Spleen (tissue), 11 donors: ENCODE data around the gene FITM1. TPM values are rescaled to one million over a fixed set of nuclear protein-coding genes. Genes with fewer than 3 reads are reported as not detected.

Source experiments
- DNase-seq: peaks from one replicate; pipeline ENCODE4 v3.0.0-alpha.2; 2020
- H3K27ac ChIP-seq, 8 donors: fragments of 200-600 bp; sonication (generic) in 7 of 8; 1 replicate in 4 of 8; 2 replicates in 4 of 8; pipeline versions ENCODE4 v1.5.0 to v1.8.0; 2016 to 2021; ENCODE audit warnings: inconsistent platforms in 4 of 8, mild to moderate bottlenecking in 4 of 8, moderate library complexity in 1 of 8
- H3K27me3 ChIP-seq, 7 donors: fragments of 200-600 bp; sonication (generic) in 6 of 7; replicated peaks in 1 of 7; 1 replicate in 4 of 7; 2 replicates in 3 of 7; pipeline versions ENCODE4 v1.5.0 to v1.8.0; 2016 to 2021; ENCODE audit warnings: inconsistent platforms in 3 of 7, mild to moderate bottlenecking in 1 of 7
- H3K36me3 ChIP-seq, 6 donors: fragments of 200-600 bp; sonication (generic) in 5 of 6; 1 replicate in 4 of 6; 2 replicates in 2 of 6; pipeline versions ENCODE4 v1.5.0 to v1.8.0; 2016 to 2021; ENCODE audit warnings: inconsistent platforms in 2 of 6
- H3K4me1 ChIP-seq, 6 donors: fragments of 200-600 bp; sonication (generic) in 5 of 6; 1 replicate in 3 of 6; 2 replicates in 3 of 6; pipeline versions ENCODE4 v1.5.0 to v1.8.0; 2016 to 2021; ENCODE audit warnings: inconsistent platforms in 3 of 6
- H3K4me3 ChIP-seq, 8 donors: fragments of 200-600 bp; sonication (generic) in 7 of 8; 1 replicate in 4 of 8; 2 replicates in 4 of 8; pipeline versions ENCODE4 v1.5.0 to v1.8.0; 2016 to 2021; ENCODE audit warnings: inconsistent platforms in 4 of 8, mild to moderate bottlenecking in 4 of 8, moderate library complexity in 2 of 8
- H3K9me3 ChIP-seq, 8 donors: fragments of 200-600 bp; sonication (generic) in 7 of 8; 1 replicate in 4 of 8; 2 replicates in 4 of 8; pipeline versions ENCODE4 v1.5.0 to v1.8.0; 2016 to 2021; ENCODE audit warnings: inconsistent platforms in 4 of 8
- POLR2A ChIP-seq, 3 donors: fragments of 450-650 bp; IDR thresholded peaks; one replicate each; pipeline ENCODE4 v1.5.1; 2017; ENCODE audit warnings: antibody characterized with exemption in 3 of 3, mild to moderate bottlenecking in 1 of 3
- POLR2AphosphoS5 ChIP-seq, 3 donors: sonication (generic); formaldehyde crosslinking; IDR thresholded peaks; one replicate each; pipeline ENCODE4 v1.5.1; 2017; ENCODE audit warnings: antibody characterized with exemption in 3 of 3
- WGBS, 5 donors: extraction: QIAGEN DNeasy Blood & Tissue Kit in 3 of 5; methylation state at CpG; one replicate each; pipeline versions ENCODE4 v1.1.5 to v1.1.7; 2013 to 2018; 5-methylcytosine and 5-hydroxymethylcytosine counted together
- intact Hi-C: fragments of 100-400 bp; cut with DNase I; formaldehyde crosslinking; loops from one replicate; pipeline ENCODE4 v1.15.0; 2023; ENCODE audit warnings: low total_unique reads
- polyA plus RNA-seq, 3 donors: library from polyadenylated mRNA; stranded (reverse); fragments of 200-250 nt; gene quantifications; one replicate each; pipeline ENCODE4 v1.2.1, GENCODE V29; 2013
- total RNA-seq, 7 donors: library from RNA; depleted of rRNA in 3 of 7; stranded (reverse); fragments of >200 nt in 3 of 7; fragmentation: NEBNext Ultra II Directional in 4 of 7; extraction: Animal tissue kit (Norgen Biotek cat#: 25700) in 4 of 7; gene quantifications; one replicate each; pipeline versions ENCODE4 v1.1.0 to v1.2.1, GENCODE V29; 2016 to 2021
- TF ChIP-seq, protein P1 (sequence below), 11 experiments: fragments of 200-600 bp in 7 of 11; fragments of 450-650 bp in 4 of 11; sonication (generic) in 4 of 11; IDR thresholded peaks in 8 of 11; conservative IDR thresholded peaks in 3 of 11; 1 replicate in 7 of 11; 2 replicates in 4 of 11; pipeline versions ENCODE4 v1.4.0 to v1.8.0; 2016 to 2021; ENCODE audit warnings: antibody characterized with exemption in 11 of 11, inconsistent platforms in 4 of 11, mild to moderate bottlenecking in 1 of 11
- donor health status: healthy with polysubstance abuse.
- donor health status: DM: no; HTN: no; CAD: no; lungs with moderate emphysema.
- donor health status: DM: no; HTN: no; CAD: no.
- donor health status: Bipolar disorder and iron deficiency.
- donor health status: healthy.
- donor health status: DM: no; HTN: no; CAD: no.
- donor health status: DM: yes; HTN: yes; CAD: no.

Gene FITM1
- total and polyA plus RNA-seq, 10 donors = 3.7 to 12.9 (median 8.7) TPM

DNA sequence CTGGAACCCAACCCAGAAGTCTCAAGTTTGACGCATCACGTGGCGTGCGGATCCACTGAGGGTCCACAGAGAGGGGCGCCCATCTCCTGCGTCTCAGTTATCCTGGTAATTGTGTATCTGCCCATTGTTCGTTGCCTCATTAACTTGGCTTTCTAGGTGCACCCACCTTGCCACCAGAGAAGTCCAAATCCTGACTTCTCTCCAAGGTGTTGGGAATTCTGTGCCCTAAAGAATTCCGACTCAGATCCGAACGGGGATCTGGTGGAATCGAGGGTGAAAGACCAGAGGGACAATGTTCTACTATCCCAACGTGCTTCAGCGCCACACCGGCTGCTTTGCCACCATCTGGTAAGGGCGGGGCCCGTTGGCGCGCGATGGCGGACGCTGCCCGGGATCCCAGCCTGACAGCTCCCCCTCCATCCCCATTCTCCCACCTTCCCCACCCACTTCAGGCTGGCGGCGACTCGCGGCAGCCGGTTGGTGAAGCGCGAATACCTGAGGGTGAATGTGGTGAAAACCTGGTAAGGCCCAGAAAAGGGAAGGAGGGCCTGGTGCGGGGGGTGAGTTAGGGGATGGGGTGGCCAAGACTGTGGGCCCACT, 41.9 kb downstream of the FITM1 start:
- Histone ChIP-seq H3K4me1 (peaks cover 6 to 45% (median 28%) of the 10 kb centered on the region in 6 donors), H3K36me3 (peaks cover 0 to 86% (median 48%) of the 10 kb centered on the region in 6 donors), H3K9me3 (no peaks in the 10 kb centered on the region), H3K27ac (peak overlapping the region in 5 of 8 donors; percentile 54 to 77 (median 67)), H3K4me3 (peak overlapping the region; percentile 34 to 72 (median 49)), H3K27me3 (no peaks in the 10 kb centered on the region)
- no peak for DNase-seq
- intact Hi-C loops = no loop called here
- no peak for TF ChIP-seq POLR2AphosphoS5 (IDR thresholded peaks at IDR 0.05)
- TF ChIP-seq, protein P1, sequence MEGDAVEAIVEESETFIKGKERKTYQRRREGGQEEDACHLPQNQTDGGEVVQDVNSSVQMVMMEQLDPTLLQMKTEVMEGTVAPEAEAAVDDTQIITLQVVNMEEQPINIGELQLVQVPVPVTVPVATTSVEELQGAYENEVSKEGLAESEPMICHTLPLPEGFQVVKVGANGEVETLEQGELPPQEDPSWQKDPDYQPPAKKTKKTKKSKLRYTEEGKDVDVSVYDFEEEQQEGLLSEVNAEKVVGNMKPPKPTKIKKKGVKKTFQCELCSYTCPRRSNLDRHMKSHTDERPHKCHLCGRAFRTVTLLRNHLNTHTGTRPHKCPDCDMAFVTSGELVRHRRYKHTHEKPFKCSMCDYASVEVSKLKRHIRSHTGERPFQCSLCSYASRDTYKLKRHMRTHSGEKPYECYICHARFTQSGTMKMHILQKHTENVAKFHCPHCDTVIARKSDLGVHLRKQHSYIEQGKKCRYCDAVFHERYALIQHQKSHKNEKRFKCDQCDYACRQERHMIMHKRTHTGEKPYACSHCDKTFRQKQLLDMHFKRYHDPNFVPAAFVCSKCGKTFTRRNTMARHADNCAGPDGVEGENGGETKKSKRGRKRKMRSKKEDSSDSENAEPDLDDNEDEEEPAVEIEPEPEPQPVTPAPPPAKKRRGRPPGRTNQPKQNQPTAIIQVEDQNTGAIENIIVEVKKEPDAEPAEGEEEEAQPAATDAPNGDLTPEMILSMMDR (IDR thresholded peaks at IDR 0.05 in 8 of 11, conservative IDR thresholded peaks at IDR 0.05 in 3 of 11) = no peak
- TF ChIP-seq POLR2A (IDR thresholded peaks at IDR 0.05) = no peak
- WGBS, 5 donors = 22 to 32% (median 30%) methylated on average over 26 to 30 of the region's 30 CpGs

DNA sequence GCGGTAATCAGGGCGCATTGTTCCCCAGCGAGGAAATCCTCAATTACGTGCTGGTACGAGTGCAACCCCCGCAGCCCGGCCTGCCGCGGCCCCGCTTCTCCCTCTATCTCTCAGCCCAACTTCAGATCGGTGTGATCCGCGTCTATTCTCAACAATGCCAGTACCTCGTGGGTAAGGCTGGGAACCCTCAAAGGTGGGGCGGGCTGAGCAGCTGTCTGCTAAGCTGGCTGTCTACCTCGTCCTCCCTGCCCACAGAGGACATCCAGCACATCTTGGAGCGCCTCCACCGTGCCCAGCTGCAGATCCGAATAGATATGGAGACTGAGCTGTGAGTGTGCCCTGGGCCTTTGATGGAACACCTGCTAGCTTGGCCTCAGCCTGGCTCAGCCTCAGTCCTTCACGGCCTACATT, 42.4 kb downstream of the FITM1 start:
- H3K36me3 ChIP-seq = peaks cover 0 to 86% (median 51%) of the 10 kb centered on the region in 6 donors

DNA sequence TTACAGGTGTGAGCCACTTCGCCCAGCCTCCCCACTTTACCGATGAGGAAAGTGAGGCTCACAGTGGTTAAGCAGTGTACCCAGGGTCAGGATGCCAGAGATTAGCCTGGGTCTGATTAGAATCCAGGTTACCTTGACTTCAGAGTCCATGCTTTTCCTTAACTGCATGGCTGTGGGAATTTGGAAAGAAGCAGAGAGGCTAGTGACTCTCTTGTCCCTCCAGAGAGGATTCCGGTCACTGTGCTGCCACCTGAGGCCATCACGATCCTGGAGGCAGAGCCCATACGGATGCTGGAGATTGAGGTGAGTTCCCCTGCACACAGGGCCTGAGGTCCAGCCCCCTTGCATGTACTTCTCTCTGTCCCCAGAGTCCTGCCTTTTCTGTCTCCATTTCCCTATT, 46.1 kb downstream of the FITM1 start:
- WGBS, 5 donors = 89 to 97% (median 94%) methylated on average over 5 of the region's 5 CpGs
- TF ChIP-seq POLR2AphosphoS5 (IDR thresholded peaks at IDR 0.05) = peak in 1 of 3 donors; percentile 18
- TF ChIP-seq, protein P1 (IDR thresholded peaks at IDR 0.05 in 8 of 11, conservative IDR thresholded peaks at IDR 0.05 in 3 of 11) = no peak
- H3K27me3 ChIP-seq = no peaks in the 10 kb centered on the region
- H3K9me3 ChIP-seq = no peaks in the 10 kb centered on the region
- DNase-seq = no peak
- no peak overlapping the region for H3K27ac ChIP-seq
- intact Hi-C loops = no loop called here
- H3K36me3 ChIP-seq = peaks cover 2 to 95% (median 67%) of the 10 kb centered on the region in 6 donors
- no peak overlapping the region for H3K4me3 ChIP-seq
- peaks cover 6 to 17% (median 12%) of the 10 kb centered on the region in 6 donors for H3K4me1 ChIP-seq

More for the DNA sequence above, 42.4 kb downstream of the FITM1 start:
- intact Hi-C loops = no loop called here
- peak overlapping the region in 4 of 8 donors; percentile 47 to 72 (median 53) for H3K4me3 ChIP-seq
- H3K27me3 ChIP-seq = no peaks in the 10 kb centered on the region
- DNase-seq = no peak
- H3K27ac ChIP-seq = peak overlapping the region in 2 of 8 donors; percentile 72 to 77
- TF ChIP-seq, protein P1 (IDR thresholded peaks at IDR 0.05 in 8 of 11, conservative IDR thresholded peaks at IDR 0.05 in 3 of 11) = no peak
- TF ChIP-seq POLR2AphosphoS5 (IDR thresholded peaks at IDR 0.05) = peak in 1 of 3 donors; percentile 63
- no peaks in the 10 kb centered on the region for H3K9me3 ChIP-seq
- 67 to 89% (median 72%) methylated on average over 19 to 20 of the region's 20 CpGs for WGBS, 5 donors
- H3K4me1 ChIP-seq = peaks cover 6 to 40% (median 26%) of the 10 kb centered on the region in 6 donors

DNA sequence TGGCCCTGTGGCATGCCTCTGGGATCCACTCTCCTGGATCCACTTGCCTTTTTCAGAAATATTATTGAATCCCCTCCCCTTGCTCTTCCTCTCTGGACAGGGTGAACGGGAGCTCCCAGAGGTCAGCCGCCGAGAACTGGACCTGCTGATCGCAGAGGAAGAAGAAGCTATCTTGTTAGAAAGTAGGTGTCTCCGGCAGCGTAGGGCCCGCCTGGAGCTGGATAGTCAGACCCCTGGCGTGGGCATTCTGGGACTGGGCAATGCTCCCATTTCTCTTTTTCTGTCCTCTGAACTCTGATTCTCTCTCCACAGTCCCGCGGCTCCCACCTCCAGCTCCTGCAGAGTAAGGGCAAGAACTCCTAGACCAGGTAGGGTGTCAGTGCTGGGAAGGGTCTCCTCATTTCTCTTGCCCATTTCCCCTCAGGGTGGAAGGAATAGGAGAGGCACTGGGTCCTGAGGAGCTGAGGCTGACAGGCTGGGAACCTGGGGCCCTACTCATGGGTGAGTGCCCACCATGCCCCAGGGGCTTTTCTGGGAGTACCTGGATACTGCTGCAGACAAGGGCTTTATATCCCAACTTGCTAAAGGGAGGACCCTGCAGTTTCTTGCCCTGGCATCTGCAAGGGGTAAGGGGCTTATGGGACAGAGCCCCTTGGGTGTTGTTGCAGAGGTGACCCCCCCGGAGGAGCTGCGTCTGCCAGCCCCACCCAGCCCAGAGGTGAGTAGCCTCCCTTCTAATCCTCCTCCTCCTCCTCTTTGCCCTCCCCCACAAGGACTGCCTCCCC, 46.8 kb downstream of the FITM1 start:
- no peak for TF ChIP-seq POLR2A (IDR thresholded peaks at IDR 0.05)
- no peak for TF ChIP-seq POLR2AphosphoS5 (IDR thresholded peaks at IDR 0.05)
- TF ChIP-seq, protein P1 (IDR thresholded peaks at IDR 0.05 in 8 of 11, conservative IDR thresholded peaks at IDR 0.05 in 3 of 11) = no peak
- intact Hi-C loops = no loop called here
- no peaks in the 10 kb centered on the region for H3K9me3 ChIP-seq
- no peak overlapping the region for H3K4me3 ChIP-seq
- DNase-seq = no peak
- H3K4me1 ChIP-seq = peaks cover 2 to 11% (median 6%) of the 10 kb centered on the region in 6 donors
- H3K27me3 ChIP-seq = no peaks in the 10 kb centered on the region
- WGBS, 5 donors = 93 to 96% (median 93%) methylated on average over 10 to 12 of the region's 12 CpGs
- H3K27ac ChIP-seq = no peak overlapping the region
- peaks cover 2 to 100% (median 74%) of the 10 kb centered on the region in 6 donors for H3K36me3 ChIP-seq
